Activated naive CD8-positive, alpha-beta T cell (primary cell): Measurements from ENCODE around the gene FAM50B.
A peak's percentile ranks its signal among the peaks of the same experiment; 100 is the strongest.
"Not testable (repeated sequence)": the region's sequence is repeated elsewhere in the genome, so short reads cannot be mapped to it uniquely, and the experiment has no call there.

Experiments used
- H3K27ac Mint-ChIP-seq: one replicate; pipeline ENCODE4 v1.8.0; 2021; ENCODE audit warnings: mixed read lengths
- H3K27me3 Mint-ChIP-seq: one replicate; pipeline ENCODE4 v1.8.0; 2021; ENCODE audit warnings: mixed read lengths
- H3K36me3 Mint-ChIP-seq: one replicate; pipeline ENCODE4 v1.8.0; 2021; ENCODE audit warnings: mixed read lengths
- H3K4me1 Mint-ChIP-seq: one replicate; pipeline ENCODE4 v1.8.0; 2021; ENCODE audit warnings: low read depth, mixed read lengths
- H3K4me3 Mint-ChIP-seq: one replicate; pipeline ENCODE4 v1.8.0; 2021; ENCODE audit warnings: mild to moderate bottlenecking, mixed read lengths
- H3K9me3 Mint-ChIP-seq: one replicate; pipeline ENCODE4 v1.8.0; 2021; ENCODE audit warnings: low read depth, mixed read lengths

The FAM50B gene

DNA sequence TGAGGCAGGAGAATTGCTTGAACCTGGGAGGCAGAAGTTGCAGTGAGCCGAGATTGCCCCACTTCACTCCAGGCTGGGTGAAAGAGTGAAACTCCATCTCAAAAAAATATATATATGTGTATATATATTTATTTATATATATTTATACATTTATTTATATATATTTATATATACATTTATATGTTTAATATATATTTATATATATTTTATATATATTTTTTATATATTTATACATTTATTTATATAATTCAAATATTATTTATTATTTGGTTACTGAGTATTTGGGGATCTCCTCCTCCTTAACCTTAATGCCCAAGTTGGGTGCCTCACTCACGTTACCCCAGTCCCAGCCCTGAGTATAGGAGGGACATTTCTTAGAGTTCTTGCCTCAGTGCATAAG, 2.7 kb downstream of the FAM50B start:
- Mint-ChIP-seq H3K27ac (no peak overlapping the region), H3K36me3 (peaks cover 4% of the 10 kb centered on the region), H3K27me3 (no peaks in the 10 kb centered on the region), H3K4me3 (no peak overlapping the region), H3K9me3 (peaks cover 3% of the 10 kb centered on the region), H3K4me1 (peaks cover 9% of the 10 kb centered on the region)

DNA sequence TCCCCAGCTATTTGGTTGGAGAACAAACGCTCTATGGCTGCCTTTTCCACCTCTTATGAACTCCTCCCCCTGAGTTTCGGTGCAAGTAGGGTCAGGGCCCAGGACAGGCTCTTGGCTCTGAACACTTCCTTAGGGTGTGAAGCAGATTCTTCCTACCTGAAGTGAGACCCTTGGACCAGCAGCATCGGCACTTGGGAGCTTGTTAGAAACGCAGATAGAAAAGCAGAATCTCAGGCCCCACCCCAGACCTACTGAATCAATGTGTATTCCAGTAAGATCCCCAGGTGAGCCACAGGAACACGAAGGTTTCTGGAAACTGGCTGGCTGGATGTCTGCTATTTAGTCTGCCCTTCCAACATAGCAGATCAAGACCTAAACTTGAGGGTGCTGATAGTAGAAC, 3.2 kb downstream of the FAM50B start:
- peaks cover 3% of the 10 kb centered on the region for H3K9me3 Mint-ChIP-seq
- no peaks in the 10 kb centered on the region for H3K27me3 Mint-ChIP-seq
- H3K27ac Mint-ChIP-seq = no peak overlapping the region
- H3K4me3 Mint-ChIP-seq = no peak overlapping the region
- peaks cover 9% of the 10 kb centered on the region for H3K4me1 Mint-ChIP-seq
- peaks cover 4% of the 10 kb centered on the region for H3K36me3 Mint-ChIP-seq

DNA sequence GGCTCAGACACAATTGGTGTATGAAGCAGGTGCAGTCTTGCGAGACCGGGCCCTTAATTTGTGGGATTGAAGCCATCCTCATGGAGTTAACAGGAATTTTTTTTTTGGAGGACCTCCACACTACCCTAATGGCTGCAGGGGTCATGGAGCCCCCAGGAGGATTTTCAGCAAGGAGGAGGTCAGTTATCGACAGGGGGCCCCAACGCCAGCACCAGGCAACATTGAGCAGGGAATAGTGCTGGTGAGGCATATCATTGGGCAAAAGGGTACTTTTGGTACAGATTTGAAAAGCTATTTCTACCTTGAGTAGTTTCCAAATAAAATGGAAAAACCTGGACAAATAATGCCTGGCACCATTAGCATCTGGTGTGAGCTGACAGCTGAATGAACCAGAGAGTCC, 6.7 kb downstream of the FAM50B start:
- peaks cover 10% of the 10 kb centered on the region for H3K9me3 Mint-ChIP-seq
- peaks cover 1% of the 10 kb centered on the region for H3K27me3 Mint-ChIP-seq
- no peak overlapping the region for H3K4me3 Mint-ChIP-seq
- H3K36me3 Mint-ChIP-seq = peaks cover 3% of the 10 kb centered on the region
- no peak overlapping the region for H3K27ac Mint-ChIP-seq
- H3K4me1 Mint-ChIP-seq = peaks cover 1% of the 10 kb centered on the region

DNA sequence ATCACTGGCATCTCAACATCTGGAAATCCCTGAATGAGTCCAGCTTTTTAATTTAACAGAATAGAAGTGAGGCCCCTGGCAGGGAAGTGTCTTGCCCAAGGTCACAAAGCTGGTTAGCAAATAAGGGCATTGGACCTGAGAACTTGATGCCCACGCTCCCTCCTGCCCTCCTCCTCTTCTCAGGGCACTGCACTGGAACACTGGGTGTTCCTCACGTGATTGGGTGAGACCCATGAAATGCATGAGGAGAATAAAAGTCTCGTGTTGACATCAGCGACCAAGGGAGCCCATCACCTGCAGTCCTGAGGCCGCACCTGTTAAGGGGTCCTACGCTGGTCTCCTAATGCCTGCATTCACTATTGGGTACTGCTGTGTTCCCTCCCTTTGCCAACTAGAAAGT, 7.4 kb downstream of the FAM50B start:
- H3K4me1 Mint-ChIP-seq = no peaks in the 10 kb centered on the region
- peaks cover 3% of the 10 kb centered on the region for H3K27me3 Mint-ChIP-seq
- H3K9me3 Mint-ChIP-seq = peaks cover 10% of the 10 kb centered on the region
- no peak overlapping the region for H3K4me3 Mint-ChIP-seq
- H3K27ac Mint-ChIP-seq = no peak overlapping the region
- H3K36me3 Mint-ChIP-seq = peaks cover 2% of the 10 kb centered on the region

DNA sequence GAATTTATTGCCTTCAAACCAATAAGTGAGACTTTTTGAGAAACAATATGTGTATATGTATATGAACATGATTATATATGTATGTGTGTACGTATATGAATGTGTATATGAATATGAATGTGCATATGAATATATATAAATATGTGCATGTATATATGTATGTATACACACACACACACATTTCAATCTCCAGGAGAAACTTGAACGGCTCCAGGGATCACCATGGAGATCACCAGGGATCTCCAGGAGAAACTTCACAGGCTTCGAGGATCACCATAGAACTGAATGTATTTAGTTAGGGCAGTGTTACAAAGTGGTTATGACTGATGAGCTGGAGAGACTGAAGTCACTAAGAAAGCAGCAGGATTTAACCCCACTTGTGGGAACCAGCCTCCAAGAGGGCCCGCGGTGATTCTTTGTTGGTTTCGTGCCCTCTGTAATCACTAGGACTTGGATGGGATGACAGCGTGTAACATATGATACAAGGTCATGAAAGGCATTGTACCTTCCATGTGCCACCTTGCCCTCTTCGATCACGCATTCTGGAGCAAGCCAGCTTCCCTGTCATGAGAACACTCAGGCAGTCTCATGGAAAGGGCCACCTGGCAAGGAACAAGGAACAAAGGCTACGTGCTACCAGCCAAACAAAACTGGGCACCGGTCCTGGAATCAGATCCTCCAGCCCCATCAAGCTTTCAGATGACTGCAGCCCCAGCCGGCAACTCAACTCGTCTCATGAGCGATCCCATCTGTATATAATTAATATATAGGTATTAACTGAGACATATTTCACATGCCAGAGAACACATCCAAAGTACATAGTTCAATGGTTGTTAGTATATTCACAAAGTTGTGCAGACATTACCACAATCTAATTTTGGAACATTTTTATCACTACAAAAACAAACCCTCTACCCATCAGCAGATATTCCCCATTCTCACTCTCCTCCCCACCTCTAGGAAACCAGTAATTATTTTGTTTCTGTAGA, 8.6 kb downstream of the FAM50B start:
- Mint-ChIP-seq H3K4me1 (no peaks in the 10 kb centered on the region), H3K27ac (no peak overlapping the region), H3K27me3 (peaks cover 6% of the 10 kb centered on the region), H3K4me3 (no peak overlapping the region), H3K9me3 (peaks cover 10% of the 10 kb centered on the region), H3K36me3 (peaks cover 2% of the 10 kb centered on the region)

DNA sequence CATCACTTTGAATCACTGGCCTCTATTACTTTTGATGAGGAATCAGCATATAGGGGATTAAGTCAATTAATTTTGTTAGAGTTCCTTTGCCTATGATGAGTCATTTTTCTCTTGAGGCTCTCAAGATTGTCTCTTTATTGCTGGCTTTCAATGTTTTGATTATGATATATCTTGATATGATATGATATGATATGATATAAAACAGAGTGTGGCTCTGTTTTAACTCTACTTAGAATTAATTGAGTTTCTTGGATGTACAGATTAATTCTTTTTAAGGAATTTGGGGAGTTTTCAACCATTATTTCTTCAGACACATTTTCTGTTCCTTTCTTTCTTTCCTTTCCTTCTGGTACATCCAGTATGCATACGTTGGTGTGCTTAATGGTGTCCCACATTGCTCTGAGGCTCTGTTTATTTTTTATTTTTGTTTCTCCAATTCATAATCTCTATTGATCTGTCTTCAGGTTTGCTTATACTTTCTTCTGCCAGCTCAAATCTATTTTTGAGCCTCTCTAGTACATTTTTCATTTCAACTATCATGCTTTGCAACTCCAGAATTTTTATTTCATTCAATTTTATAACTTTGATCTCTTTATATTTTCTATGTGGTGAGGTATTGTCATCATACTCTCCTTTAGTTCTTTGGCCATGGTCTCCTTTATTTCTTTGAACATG, 10.8 kb downstream of the FAM50B start:
- Mint-ChIP-seq H3K27me3 (peaks cover 7% of the 10 kb centered on the region), H3K4me3 (no peak overlapping the region), H3K27ac (no peak overlapping the region), H3K36me3 (no peaks in the 10 kb centered on the region), H3K4me1 (no peaks in the 10 kb centered on the region), H3K9me3 (peaks cover 6% of the 10 kb centered on the region)

DNA sequence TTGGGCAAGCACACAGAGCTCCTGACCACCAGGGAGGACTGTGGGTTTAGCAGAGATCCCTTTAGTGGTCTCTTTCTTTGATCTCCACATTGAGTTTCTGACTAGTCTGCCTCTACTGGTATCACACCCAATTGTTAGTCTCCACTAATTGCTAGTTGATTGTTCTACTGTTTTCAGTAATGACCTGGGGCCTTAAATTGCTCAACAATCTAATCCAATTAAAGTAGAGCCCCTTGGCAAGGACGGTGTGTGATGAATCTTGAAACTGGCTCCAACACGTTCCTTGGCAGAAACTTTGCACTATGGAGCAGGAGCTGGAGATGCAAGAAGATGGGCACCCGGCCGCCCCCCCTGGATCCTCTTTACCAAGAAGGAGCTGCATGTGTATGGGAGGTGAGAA, 12.3 kb downstream of the FAM50B start:
- Mint-ChIP-seq H3K4me3 (no peak overlapping the region), H3K4me1 (no peaks in the 10 kb centered on the region), H3K27ac (no peak overlapping the region), H3K36me3 (no peaks in the 10 kb centered on the region), H3K9me3 (peaks cover 6% of the 10 kb centered on the region), H3K27me3 (peaks cover 12% of the 10 kb centered on the region)

DNA sequence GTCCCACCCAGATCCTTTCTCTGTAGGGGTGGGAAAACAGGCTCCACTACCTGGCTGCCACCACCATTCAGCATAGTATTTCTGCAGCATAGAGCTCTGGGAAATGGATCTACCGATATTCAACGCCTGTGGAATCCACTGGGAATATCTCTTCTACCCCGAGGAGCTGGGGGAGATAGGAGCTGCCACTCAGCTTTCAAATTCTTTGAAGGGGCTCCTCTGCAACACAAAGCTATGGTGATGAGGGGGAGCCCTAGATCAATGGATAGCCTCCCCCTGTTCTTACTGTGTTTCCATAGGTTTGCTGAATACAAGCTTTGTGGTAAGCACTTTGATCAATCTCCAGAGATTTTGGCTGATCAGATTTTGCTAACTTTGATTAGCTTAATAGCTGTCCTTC, 12.9 kb downstream of the FAM50B start:
- H3K4me1 Mint-ChIP-seq = no peaks in the 10 kb centered on the region
- peaks cover 6% of the 10 kb centered on the region for H3K9me3 Mint-ChIP-seq
- H3K27me3 Mint-ChIP-seq = peaks cover 15% of the 10 kb centered on the region
- H3K27ac Mint-ChIP-seq = no peak overlapping the region
- no peak overlapping the region for H3K4me3 Mint-ChIP-seq
- H3K36me3 Mint-ChIP-seq = no peaks in the 10 kb centered on the region

DNA sequence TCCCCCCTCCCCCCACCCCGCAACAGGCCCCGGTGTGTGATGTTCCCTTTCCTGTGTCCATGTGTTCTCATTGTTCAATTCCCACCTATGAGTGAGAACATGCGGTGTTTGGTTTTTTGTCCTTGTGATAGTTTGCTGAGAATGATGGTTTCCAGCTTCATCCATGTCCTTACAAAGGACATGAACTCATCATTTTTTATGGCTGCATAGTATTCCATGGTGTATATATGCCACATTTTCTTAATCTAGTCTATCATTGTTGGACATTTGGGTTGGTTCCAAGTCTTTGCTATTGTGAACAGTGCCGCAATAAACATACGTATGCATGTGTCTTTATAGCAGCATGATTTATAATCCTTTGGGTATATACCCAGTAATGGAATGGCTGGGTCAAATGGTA, 14.1 kb downstream of the FAM50B start:
- H3K36me3 Mint-ChIP-seq, H3K27ac Mint-ChIP-seq, H3K4me3 Mint-ChIP-seq, H3K4me1 Mint-ChIP-seq, H3K9me3 Mint-ChIP-seq: not testable (repeated sequence)
- H3K27me3 Mint-ChIP-seq = peaks cover 14% of the 10 kb centered on the region

DNA sequence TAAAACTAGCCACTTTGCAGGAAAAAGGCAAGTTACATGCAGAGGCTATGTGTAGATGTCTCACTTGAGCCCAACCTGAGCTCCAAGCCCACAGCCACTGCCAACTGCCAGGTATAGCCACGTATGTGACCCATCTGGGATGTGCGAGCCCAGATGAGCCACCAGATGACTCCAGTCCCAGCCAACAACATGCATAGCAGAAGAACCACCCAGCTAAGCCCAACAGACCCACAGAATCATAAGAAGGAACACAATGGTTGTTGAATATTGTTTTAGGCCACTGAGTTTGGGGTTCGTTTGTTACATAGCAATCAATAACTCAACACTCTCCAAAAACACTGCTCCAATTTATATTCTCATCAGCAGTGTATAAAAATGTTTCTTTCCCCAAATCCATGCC, 16.3 kb downstream of the FAM50B start:
- Mint-ChIP-seq H3K4me3 (no peak overlapping the region), H3K9me3 (no peaks in the 10 kb centered on the region), H3K27ac (no peak overlapping the region), H3K4me1 (peaks cover 4% of the 10 kb centered on the region), H3K27me3 (peaks cover 18% of the 10 kb centered on the region), H3K36me3 (no peaks in the 10 kb centered on the region)

DNA sequence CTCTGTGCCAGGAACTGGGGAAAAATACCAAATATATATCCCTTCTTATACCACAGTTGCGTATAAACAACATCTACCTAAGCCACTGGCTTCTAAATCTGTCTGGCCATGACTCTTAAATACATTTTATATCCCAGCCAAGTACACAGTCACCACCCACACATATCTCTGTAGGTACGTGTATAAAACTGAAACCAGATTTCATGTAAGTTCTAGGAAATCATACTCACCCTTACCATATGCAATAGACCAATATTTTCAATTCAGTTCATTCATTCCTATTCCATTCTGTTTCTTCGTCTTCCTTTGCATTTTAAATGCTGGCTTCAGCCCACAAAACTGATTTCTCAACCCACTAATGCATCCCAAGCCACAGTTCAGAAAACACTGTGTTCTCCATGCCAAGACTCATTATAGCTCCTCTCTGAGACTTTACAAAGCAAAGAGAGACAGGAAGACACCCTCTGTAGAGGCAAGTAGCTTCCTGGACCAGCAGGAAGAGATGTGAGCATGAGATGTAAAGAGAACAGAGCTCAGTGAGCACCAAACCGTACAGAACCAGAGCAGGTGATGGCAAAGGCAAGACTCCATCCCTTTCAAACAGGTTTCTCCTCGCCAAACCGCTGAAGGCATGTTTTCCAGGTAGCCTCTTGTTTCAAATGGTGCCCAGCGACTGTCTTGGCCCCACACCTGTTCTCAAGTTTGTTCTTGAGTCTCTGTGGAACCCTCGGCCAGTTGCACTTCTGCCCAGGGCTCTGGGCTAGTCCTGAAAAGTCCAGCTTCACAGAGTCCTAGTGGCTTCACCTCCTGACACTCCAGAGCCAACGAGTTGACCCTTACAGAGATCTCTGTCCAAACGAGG, 18.7 kb downstream of the FAM50B start:
- no peak overlapping the region for H3K4me3 Mint-ChIP-seq
- peaks cover 4% of the 10 kb centered on the region for H3K4me1 Mint-ChIP-seq
- H3K9me3 Mint-ChIP-seq = no peaks in the 10 kb centered on the region
- H3K27ac Mint-ChIP-seq = peak overlapping the region; percentile 62
- H3K27me3 Mint-ChIP-seq = peaks cover 15% of the 10 kb centered on the region
- no peaks in the 10 kb centered on the region for H3K36me3 Mint-ChIP-seq

DNA sequence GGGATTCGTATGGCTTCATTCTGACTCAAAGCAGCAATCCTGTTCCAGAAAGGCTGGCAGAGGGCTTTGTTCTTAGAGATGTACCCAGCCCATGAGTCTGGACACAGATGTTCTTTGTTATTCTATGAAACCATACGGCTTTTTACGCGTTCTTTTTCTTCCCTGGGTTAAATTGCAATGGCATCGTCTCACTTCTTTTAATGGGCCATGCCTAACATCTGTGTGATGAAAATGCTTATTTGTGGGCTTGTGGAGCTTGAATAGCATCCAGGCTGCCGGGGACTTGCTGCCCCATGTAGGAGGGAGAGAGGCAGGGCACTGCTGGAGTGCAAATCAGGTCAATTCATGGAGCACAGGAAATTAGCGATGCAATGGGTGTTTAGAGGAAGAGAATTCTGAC, 19.4 kb downstream of the FAM50B start:
- Mint-ChIP-seq H3K4me1 (peaks cover 4% of the 10 kb centered on the region), H3K27ac (no peak overlapping the region), H3K4me3 (no peak overlapping the region), H3K36me3 (no peaks in the 10 kb centered on the region), H3K27me3 (peaks cover 15% of the 10 kb centered on the region), H3K9me3 (no peaks in the 10 kb centered on the region)

DNA sequence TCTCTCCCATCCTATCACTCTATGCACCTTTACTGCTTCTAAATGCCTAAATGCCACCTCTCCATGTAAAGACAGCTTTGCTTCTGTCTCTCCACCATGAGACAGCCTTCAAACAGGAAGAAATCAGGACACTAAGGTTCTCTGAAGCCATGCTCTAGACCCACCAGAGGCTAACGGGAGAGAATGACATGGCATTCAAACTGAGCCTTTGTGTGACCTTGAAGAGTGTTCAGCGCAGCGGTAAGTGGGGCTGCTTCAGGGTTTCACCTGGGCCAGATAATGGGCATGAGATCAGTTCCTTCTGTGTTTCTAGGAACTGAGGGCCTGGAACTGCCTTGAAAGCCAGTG, 20.1 kb downstream of the FAM50B start:
- Mint-ChIP-seq H3K36me3 (no peaks in the 10 kb centered on the region), H3K4me1 (peaks cover 4% of the 10 kb centered on the region), H3K4me3 (no peak overlapping the region), H3K9me3 (no peaks in the 10 kb centered on the region), H3K27ac (no peak overlapping the region), H3K27me3 (peaks cover 15% of the 10 kb centered on the region)

DNA sequence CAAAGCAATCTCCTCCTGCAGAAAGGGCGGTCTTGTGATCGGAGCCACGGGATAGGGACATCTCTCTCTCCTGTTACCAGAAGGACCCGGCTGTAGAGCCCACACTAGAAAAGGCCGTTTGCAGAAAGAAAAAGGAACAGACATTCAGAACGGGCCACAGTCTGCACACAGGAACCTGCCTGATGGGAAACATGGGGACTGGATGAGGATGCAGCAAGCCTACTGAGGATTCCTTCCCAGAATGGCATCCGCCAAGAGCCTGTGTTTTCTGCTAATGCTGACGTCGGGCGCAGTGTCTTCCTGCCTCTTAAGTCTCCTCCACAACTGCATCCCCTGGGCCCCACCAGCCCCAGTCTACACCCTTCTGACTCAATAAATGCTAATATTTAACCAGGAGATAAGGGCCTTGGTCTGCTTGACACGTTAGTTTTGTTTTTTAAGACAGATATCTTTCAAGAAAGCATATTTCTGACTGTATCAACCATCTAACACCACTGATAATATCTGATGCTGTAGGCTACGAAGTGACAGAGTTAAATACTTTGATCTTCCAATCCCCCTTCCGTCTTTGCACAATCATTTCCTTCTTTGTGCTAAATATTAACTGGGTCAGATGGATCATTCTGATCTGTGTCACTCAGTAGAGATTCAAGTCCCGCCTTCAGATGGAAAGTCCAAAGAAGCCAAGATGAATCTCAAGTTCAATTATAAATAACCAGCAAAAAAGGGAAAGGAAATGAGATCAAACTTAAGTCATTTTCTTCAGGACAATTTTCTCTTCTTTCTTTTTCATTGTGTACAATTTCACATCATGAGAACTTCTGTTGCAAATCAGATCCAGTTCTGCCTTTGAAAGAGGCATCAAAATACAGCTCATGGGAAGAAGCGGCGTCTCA, 20.7 kb downstream of the FAM50B start:
- Mint-ChIP-seq H3K27me3 (peaks cover 15% of the 10 kb centered on the region), H3K36me3 (no peaks in the 10 kb centered on the region), H3K4me3 (no peak overlapping the region), H3K27ac (no peak overlapping the region), H3K9me3 (no peaks in the 10 kb centered on the region), H3K4me1 (peaks cover 4% of the 10 kb centered on the region)
